GM18907 (cell line): ENCODE measurements around the gene ZDHHC14.
A peak's percentile ranks its signal among the peaks of the same experiment; 100 is the strongest.
"Not testable (repeated sequence)": the region's sequence is repeated elsewhere in the genome, so short reads cannot be mapped to it uniquely, and the experiment has no call there.

Experiments used
- ATAC-seq: cut with Tn5 transposase; IDR thresholded peaks from one replicate; pipeline ENCODE4 v1.9.1; 2021; ENCODE audit warnings: mild to moderate bottlenecking, moderate library complexity; ENCODE audit not compliant: unreplicated experiment

Gene ZDHHC14

GRCh38 chr6:157380779-157381561 is at the start of gene ZDHHC14:
Gene ZDHHC14, plus strand, starts transcription at chr6:157381190.
- ATAC-seq = peak; percentile 80

DNA sequence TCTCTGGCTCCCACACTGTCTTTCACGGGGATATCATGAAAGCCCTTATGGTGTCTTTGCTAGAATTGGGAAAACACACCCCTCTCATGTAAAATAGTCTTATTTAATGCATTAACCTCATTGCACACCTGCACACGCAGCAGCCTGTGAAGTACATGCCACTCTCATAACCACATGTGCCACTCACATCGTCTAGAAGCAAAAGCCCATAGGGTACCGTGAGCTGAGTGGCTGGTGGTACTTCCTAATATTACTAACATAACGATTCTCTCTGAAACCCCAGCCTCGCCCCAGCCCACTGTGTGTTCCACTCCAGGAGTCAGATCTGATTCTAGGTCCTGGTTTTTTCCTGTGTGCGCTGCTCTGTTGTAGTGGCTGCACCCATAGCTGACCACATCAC is 48.2 kb upstream of the ZDHHC14 start:
- no peak for ATAC-seq

- ATAC-seq = no peak
These were observed 47.5 kb upstream of the ZDHHC14 start for GRCh38 chr6:157333537-157333936.

DNA sequence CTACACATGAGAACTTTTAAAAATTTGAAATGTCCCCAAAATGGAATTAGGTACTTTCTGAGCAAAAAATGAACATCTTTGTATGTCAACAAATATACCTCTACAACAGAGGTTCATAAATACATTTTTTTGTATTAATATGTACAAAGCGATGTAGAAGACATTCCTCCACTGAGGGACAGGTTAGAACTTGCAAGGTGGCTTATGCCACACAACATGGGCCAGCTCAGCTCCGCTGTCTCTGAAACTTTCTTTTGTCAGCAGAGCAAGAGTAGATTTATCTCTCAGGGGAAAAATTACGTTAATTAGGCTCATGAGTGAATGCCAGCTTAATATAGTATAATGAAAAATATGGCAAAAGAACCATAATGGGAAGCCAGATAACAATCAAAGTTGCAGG is 47.0 kb upstream of the ZDHHC14 start:
- no peak for ATAC-seq

DNA sequence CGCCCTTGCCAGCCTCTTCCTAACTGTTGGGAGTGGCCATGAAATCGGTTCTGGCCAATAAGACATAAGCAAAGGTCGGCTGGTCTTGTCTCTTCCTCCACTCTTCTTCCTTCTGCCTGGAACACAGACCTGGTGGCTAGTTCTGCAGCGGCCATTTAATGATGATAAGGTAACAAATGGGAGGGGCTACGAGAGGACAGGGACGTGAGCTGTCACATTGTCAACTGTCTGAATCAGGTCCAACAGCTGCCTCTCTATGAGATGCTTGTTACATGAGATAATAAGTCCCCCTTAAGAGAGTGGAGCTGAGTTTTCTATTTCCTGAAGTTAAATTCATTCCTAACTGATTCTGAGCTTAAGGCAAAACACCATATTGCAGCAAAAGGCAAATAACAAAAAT is 45.2 kb upstream of the ZDHHC14 start:
- no peak for ATAC-seq

DNA sequence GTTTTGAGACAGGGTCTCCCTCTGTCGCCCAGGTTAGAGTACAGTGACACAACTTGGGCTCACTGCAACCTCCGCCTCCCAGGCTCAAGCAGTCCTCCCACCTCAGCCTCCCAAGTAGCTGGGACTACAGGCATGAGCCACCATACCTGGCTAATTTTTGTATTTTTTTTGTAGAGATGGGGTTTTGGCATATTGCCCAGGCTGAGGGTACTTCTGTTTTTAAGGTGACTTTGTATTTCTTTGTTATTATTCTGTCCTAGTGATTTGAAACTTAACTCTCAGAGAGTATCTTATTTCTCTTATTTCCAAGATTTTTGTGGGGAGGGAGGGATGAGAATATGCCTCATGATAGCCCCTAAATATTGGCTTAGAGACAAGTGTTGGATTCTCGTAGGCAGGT is 43.7 kb upstream of the ZDHHC14 start:
- ATAC-seq = not testable (repeated sequence)

DNA sequence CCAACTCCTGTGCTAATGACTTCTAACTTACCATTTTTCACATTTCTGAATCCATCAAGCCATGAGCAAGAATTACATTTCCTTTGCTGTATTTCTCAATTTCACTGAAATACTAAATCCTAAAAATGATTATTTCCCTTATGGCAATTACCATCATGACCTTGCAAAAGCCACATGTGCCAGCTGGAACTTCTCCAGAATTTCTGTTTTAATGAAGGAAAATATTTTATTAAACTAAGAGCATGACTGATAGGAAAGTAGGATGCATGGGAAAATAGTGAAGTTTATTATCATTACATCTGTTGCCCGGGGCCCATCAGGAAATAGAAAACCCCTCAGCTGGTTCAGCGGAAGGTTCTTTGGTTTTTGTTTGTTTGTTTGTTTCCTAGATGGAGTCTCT is 43.2 kb upstream of the ZDHHC14 start:
- ATAC-seq = no peak

DNA sequence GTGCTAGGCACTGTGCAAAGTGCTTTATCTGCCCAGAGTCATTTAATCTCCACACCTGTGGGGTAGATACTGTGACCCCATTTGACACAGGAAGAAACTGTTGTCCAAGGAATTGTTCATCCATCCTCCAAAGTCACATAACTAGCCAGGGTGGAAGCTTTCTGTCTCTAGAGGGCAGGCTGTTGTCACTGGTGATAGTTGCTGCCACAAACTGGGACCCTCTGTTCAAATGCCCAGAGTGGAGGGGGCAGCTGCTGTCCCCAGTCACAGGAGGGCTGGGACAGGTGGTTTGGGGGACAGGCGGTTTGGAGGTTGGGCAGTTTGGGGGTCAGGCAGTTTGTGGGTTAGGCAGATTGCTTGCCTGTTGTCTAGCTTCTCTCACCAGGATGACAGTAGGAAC is 41.6 kb upstream of the ZDHHC14 start:
- no peak for ATAC-seq

DNA sequence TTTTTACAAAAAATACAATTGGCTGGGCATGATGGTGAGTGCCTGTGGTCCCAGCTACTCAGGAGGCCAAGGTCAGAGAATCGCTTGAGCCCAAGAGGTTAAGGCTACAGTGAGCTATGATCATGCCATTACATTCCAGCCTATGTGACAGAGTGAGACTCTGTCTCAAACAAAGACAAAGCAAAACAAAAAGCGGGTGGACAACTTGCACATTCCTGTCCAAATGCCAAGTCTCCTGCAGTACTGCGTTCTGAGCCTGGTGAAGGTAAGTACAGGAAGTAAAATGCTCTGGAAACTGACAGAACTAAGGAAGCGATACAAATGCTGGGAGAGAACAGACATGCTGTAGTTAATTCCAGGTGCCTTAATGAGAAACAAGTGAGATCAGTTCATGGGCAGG is 37.3 kb upstream of the ZDHHC14 start:
- ATAC-seq = no peak

DNA sequence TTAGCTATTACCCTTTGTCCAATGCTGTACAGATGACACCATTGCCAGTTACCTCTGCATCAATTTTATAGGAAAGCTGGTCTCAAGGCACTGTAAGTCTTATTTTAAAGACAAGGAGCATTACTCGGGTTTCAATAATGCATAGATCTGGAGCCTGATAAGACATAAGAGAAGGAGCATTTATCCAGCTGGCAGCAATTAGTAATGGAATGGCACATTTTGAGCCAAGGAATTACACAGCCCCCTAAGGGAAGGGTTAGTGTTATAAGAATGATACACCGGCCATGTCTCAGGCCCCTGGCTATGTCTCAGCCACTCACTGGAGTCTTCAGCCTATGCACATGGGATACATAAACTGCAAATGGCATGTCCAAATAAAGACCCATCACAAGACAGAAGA is 34.6 kb upstream of the ZDHHC14 start:
- ATAC-seq = no peak

DNA sequence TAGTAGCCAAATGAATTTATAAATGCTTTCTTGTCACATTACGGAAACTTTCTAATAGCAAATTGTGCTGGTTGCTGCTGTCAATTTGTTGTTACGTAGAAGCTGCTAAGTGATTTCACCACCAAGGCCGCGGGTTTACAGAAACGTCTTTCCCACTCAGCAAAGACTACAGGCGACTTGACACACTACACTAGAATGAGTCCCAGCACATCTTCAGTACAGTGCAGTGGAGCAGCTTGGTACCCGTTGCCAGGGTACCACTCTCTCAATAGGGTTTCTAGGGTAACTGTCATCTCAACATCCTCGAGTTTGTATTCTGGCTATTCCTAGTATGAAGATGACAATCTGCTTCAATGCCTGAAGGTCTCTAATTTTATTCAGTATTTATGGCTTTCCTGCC is 22.7 kb upstream of the ZDHHC14 start:
- no peak for ATAC-seq

DNA sequence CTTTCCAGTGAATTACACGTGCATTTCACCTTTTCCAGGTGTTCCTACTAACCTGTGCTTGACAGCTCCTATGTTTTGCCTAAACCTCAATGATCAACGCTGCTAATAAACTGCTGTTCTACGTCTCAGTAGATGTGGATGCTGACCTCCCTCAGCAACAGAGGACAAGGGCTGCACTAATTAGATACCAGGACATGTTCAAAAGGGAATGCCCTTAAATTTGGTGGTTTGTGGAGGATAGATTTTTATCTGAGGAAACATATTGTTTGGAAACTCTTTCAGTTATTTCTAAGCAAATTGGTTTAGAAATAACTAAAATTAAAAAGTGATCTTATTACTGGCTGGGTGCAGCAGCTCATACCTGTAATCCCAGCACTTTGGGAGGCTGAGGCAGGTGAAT is 19.1 kb upstream of the ZDHHC14 start:
- ATAC-seq = no peak

GRCh38 chr6:157364705-157365104 is 16.3 kb upstream of the ZDHHC14 start:
- ATAC-seq = no peak

GRCh38 chr6:157366648-157367047 is 14.3 kb upstream of the ZDHHC14 start:
- no peak for ATAC-seq

GRCh38 chr6:157368359-157369049 is 12.5 kb upstream of the ZDHHC14 start:
- ATAC-seq = no peak

DNA sequence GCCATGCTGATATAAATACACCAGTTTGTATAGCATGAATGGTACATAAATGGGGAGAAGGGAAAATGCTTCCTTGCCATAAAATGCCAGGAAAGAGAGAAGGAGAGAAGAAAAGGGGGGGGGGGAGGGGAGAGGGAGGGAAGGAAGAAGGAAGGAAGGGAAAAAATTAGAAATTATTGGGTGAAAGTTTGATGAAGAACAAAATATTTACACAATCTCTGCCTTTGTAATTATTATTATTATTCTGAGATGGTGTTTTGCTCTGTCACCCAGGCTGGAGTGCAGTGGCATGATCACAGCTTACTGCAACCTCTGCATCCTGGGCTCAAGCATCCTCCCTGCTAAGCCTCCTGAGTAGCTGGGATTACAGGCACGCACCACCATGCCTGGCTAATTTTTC is 10.2 kb upstream of the ZDHHC14 start:
- ATAC-seq = no peak

GRCh38 chr6:157372501-157373280 is 8.3 kb upstream of the ZDHHC14 start:
- no peak for ATAC-seq

DNA sequence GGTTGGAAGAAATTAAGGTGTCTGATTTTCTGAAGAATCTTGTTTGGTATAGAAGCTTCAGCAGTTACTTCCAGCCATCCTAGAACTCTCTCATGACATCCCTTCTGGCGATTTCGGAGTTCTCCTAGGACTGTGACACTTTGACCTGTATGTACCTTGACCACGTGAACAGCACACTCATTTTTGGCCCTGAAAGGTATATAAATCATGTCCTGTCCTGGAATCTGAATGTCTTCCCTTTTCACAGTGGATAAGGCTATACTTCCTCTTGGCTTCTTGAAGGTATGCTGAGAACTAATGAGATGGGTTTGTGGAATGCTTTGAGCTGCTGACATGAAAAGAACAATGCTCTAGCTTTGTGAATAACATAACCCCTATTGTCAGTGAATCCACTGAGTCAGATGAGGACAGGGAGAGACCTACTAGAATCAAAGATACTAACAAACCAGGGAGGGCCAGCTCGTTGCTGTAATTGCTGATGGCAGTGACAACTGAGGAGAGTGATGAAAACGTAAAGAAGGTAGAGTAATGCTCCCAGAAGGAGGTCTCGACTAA is 6.0 kb upstream of the ZDHHC14 start:
- ATAC-seq = no peak

GRCh38 chr6:157376241-157376640 is 4.7 kb upstream of the ZDHHC14 start:
- no peak for ATAC-seq

- ATAC-seq = no peak
These were observed 4.2 kb upstream of the ZDHHC14 start for GRCh38 chr6:157376706-157377230.
